H1 (cell line): ENCODE measurements around the gene HLA-DPA1. TPM values are rescaled to one million over a fixed set of nuclear protein-coding genes. Genes with fewer than 3 reads are reported as not detected.

Source experiments
- CTCF ChIA-PET: fragments of 300-600 bp; sonication (Branson Sonifier 250); formaldehyde crosslinking; loops from one replicate; lab custom pipeline; 2021; ENCODE audit not compliant: partially characterized antibody; lab: Charles Lee
- POLR2A ChIA-PET: fragments of 300-600 bp; sonication (Branson Sonifier 250); formaldehyde crosslinking; loops from one replicate; lab custom pipeline; 2021; ENCODE audit warnings: inconsistent platforms; ENCODE audit not compliant: partially characterized antibody; lab: Charles Lee
- DNase-seq, 2 experiments: peaks; one replicate each; pipeline versions ENCODE4 v3.0.0 to v3.0.0-alpha.2; 2010 to 2022; ENCODE audit warnings: low spot score in 2 of 2, low read depth in 1 of 2, mixed read lengths in 1 of 2
- FAIRE-seq: peaks from 2 replicates; lab custom pipeline; 2011; peaks lifted over from hg19 to GRCh38; lab: Jason Lieb, UNC
- H2AFZ ChIP-seq: 2 replicates; pipeline ENCODE4 v1.8.1; 2012; ENCODE audit warnings: low read length, inconsistent platforms
- H2AK5ac ChIP-seq: 2 replicates; pipeline ENCODE4 v1.6.1; 2013; ENCODE audit warnings: low read depth, low read length
- H2BK120ac ChIP-seq: replicated peaks from 2 replicates; pipeline ENCODE3; 2013; ENCODE audit warnings: low read depth, low read length, inconsistent platforms
- H2BK12ac ChIP-seq: 2 replicates; pipeline ENCODE4 v1.6.1; 2013; ENCODE audit warnings: low read depth, low read length
- H2BK15ac ChIP-seq: 2 replicates; pipeline ENCODE4 v1.6.1; 2013; ENCODE audit warnings: low read length
- H2BK20ac ChIP-seq: 2 replicates; pipeline ENCODE4 v1.6.1; 2013; ENCODE audit warnings: low read length
- H2BK5ac ChIP-seq: 2 replicates; pipeline ENCODE4 v1.6.1; 2013; ENCODE audit warnings: low read depth, low read length
- H3K14ac ChIP-seq: 2 replicates; pipeline ENCODE4 v1.6.1; 2013; ENCODE audit warnings: inconsistent platforms; ENCODE audit not compliant: insufficient read length
- H3K18ac ChIP-seq: 2 replicates; pipeline ENCODE4 v1.6.1; 2013; ENCODE audit warnings: low read length; ENCODE audit errors: extremely low read depth
- H3K23ac ChIP-seq: 2 replicates; pipeline ENCODE4 v1.6.1; 2013; ENCODE audit warnings: inconsistent platforms; ENCODE audit not compliant: insufficient read length
- H3K23me2 ChIP-seq: 2 replicates; pipeline ENCODE4 v1.6.1; 2013; ENCODE audit warnings: low read depth, low read length
- H3K27ac ChIP-seq: 2 replicates; pipeline ENCODE4 v1.6.1; 2011; ENCODE audit warnings: low read depth, low read length, inconsistent platforms
- H3K27me3 ChIP-seq, 4 experiments: replicated peaks in 1 of 4; 1 replicate in 1 of 4; 2 replicates in 3 of 4; pipeline versions ENCODE4 v1.6.1 to v1.8.1; 2011 to 2013; ENCODE audit warnings: low read length in 3 of 4, mild to moderate bottlenecking in 3 of 4, inconsistent platforms in 2 of 4, mixed read lengths in 2 of 4, moderate library complexity in 1 of 4; ENCODE audit not compliant: control insufficient read depth in 3 of 4, insufficient read depth in 3 of 4; ENCODE audit errors: extremely low read depth in 1 of 4
- H3K36me3 ChIP-seq, 4 experiments: 2 replicates each; pipeline versions ENCODE4 v1.6.1 to v1.8.1; 2011 to 2013; ENCODE audit warnings: mild to moderate bottlenecking in 4 of 4, low read length in 3 of 4, moderate library complexity in 2 of 4, control low read depth in 1 of 4, inconsistent platforms in 1 of 4; ENCODE audit not compliant: insufficient read depth in 4 of 4, control insufficient read depth in 2 of 4
- H3K4ac ChIP-seq: replicated peaks from 2 replicates; pipeline ENCODE3; 2013; ENCODE audit warnings: low read length, low read depth, mixed read lengths, inconsistent platforms; ENCODE audit not compliant: insufficient read length
- H3K4me1 ChIP-seq, 4 experiments: replicated peaks in 1 of 4; 1 replicate in 1 of 4; 2 replicates in 3 of 4; pipeline versions ENCODE4 v1.6.1 to v1.8.1; 2011 to 2013; ENCODE audit warnings: low read length in 3 of 4, inconsistent platforms in 2 of 4, mixed read lengths in 1 of 4; ENCODE audit not compliant: insufficient read depth in 4 of 4, control insufficient read depth in 3 of 4
- H3K4me2 ChIP-seq, 2 experiments: 2 replicates each; pipeline versions ENCODE4 v1.6.1 to v1.8.1; 2011 to 2013; ENCODE audit warnings: low read depth in 2 of 2, low read length in 2 of 2, control low read depth in 1 of 2, inconsistent platforms in 1 of 2, mild to moderate bottlenecking in 1 of 2; ENCODE audit not compliant: insufficient read depth in 1 of 2
- H3K4me3 ChIP-seq, 4 experiments: fragments of 200-600, 300-600 bp in 1 of 4; sonication (generic), shearing (Covaris generic), sonication (Bioruptor Twin) in 1 of 4; 2 replicates each; pipeline versions ENCODE4 v1.5.1 to v1.8.1; 2011 to 2016; ENCODE audit warnings: low read length in 4 of 4, low read depth in 3 of 4, control low read depth in 2 of 4, inconsistent platforms in 2 of 4, mild to moderate bottlenecking in 2 of 4, mixed read lengths in 1 of 4, moderate library complexity in 1 of 4; ENCODE audit not compliant: insufficient read depth in 2 of 4; ENCODE audit errors: extremely low read depth in 1 of 4
- H3K56ac ChIP-seq: replicated peaks from 2 replicates; pipeline ENCODE3; 2013; ENCODE audit warnings: low read depth, mild to moderate bottlenecking, mixed read lengths, low read length, inconsistent platforms; ENCODE audit not compliant: insufficient read length
- H3K79me1 ChIP-seq: 2 replicates; pipeline ENCODE4 v1.6.1; 2013; ENCODE audit warnings: low read depth, low read length, control low read depth
- H3K79me2 ChIP-seq, 2 experiments: 2 replicates each; pipeline versions ENCODE4 v1.6.1 to v1.8.1; 2012 to 2013; ENCODE audit warnings: low read length in 2 of 2, mild to moderate bottlenecking in 2 of 2, inconsistent platforms in 1 of 2; ENCODE audit not compliant: insufficient read depth in 2 of 2, control insufficient read depth in 1 of 2
- H3K9ac ChIP-seq, 4 experiments: replicated peaks in 1 of 4; 1 replicate in 1 of 4; 2 replicates in 3 of 4; pipeline versions ENCODE4 v1.6.1 to v1.8.1; 2011 to 2013; ENCODE audit warnings: low read depth in 3 of 4, low read length in 3 of 4, control low read depth in 2 of 4, mild to moderate bottlenecking in 2 of 4, moderate library complexity in 2 of 4, inconsistent platforms in 1 of 4; ENCODE audit errors: extremely low read depth in 1 of 4
- H3K9me3 ChIP-seq, 2 experiments: 2 replicates each; pipeline versions ENCODE4 v1.6.1 to v1.8.1; 2012 to 2013; ENCODE audit warnings: mild to moderate bottlenecking in 2 of 2, moderate library complexity in 2 of 2, control low read depth in 1 of 2, inconsistent platforms in 1 of 2, low read depth in 1 of 2, low read length in 1 of 2, mixed read lengths in 1 of 2; ENCODE audit not compliant: insufficient read depth in 2 of 2
- H4K20me1 ChIP-seq, 2 experiments: replicated peaks in 1 of 2; 2 replicates each; pipeline versions ENCODE3 to v1.8.1; 2011 to 2013; ENCODE audit warnings: inconsistent platforms in 2 of 2, low read length in 2 of 2, mild to moderate bottlenecking in 1 of 2; ENCODE audit not compliant: insufficient read depth in 2 of 2, control insufficient read depth in 1 of 2
- H4K5ac ChIP-seq: 2 replicates; pipeline ENCODE4 v1.6.1; 2013; ENCODE audit warnings: low read length, low read depth, mixed read lengths, inconsistent platforms; ENCODE audit not compliant: insufficient read length
- H4K8ac ChIP-seq: 2 replicates; pipeline ENCODE4 v1.8.0; 2013; ENCODE audit warnings: mild to moderate bottlenecking, moderate library complexity, low read length, inconsistent platforms; ENCODE audit not compliant: insufficient read depth; ENCODE audit errors: extremely low read depth
- H4K91ac ChIP-seq: replicated peaks from 2 replicates; pipeline ENCODE3; 2013; ENCODE audit warnings: low read length, mixed read lengths, inconsistent platforms; ENCODE audit not compliant: insufficient read length
- EP300 ChIP-seq, 2 experiments: IDR thresholded peaks; 1 replicate in 1 of 2; 2 replicates in 1 of 2; pipeline ENCODE4 v1.6.1; 2011 to 2012; ENCODE audit warnings: low read depth in 2 of 2, low read length in 2 of 2, mild to moderate bottlenecking in 2 of 2, borderline replicate concordance in 1 of 2, inconsistent platforms in 1 of 2, moderate library complexity in 1 of 2
- GTF2F1 ChIP-seq: IDR thresholded peaks from 2 replicates; pipeline ENCODE4 v1.6.1; 2012; ENCODE audit warnings: low read depth, low read length, improper control_type of control experiment, borderline replicate concordance
- NRF1 ChIP-seq: IDR thresholded peaks from 2 replicates; pipeline ENCODE4 v1.6.1; 2011; ENCODE audit warnings: mild to moderate bottlenecking, low read depth, low read length, improper control_type of control experiment
- WGBS, 2 experiments: shearing (Covaris generic) in 1 of 2; methylation state at CpG; one replicate each; pipeline versions ENCODE4 v1.1.6 to v1.1.7; 2013 to 2015; ENCODE audit warnings: low lambda C conversion rate in 2 of 2, mixed read lengths in 2 of 2, inconsistent platforms in 1 of 2, low coverage in 1 of 2, missing lambda C conversion rate in 1 of 2; ENCODE audit not compliant: insufficient replicate concordance in 2 of 2, insufficient coverage in 1 of 2, insufficient read length in 1 of 2; ENCODE audit errors: extremely low coverage in 1 of 2, missing lambda C conversion rate in 1 of 2; 5-methylcytosine and 5-hydroxymethylcytosine counted together
- polyA plus RNA-seq, 7 experiments: library from polyadenylated mRNA; depleted of rRNA in 3 of 7; stranded (reverse) in 5 of 7; unstranded in 2 of 7; fragments of >200 nt in 5 of 7; fragments of 200-250 nt in 2 of 7; gene quantifications; 1 replicate in 5 of 7; 2 replicates in 1 of 7; 4 replicates in 1 of 7; pipeline versions ENCODE4 v1.2.1 to v1.2.3, GENCODE V29; 2011 to 2013; ENCODE audit warnings: missing spikeins in 2 of 7, mixed read lengths in 2 of 7
- total RNA-seq: library from RNA; stranded (reverse); fragmentation: NEBNext Ultra II Directional; extraction: Animal tissue kit (Norgen Biotek cat#: 25700); gene quantifications from 2 replicates; pipeline ENCODE4 v1.2.1, GENCODE V29; 2021

HLA-DPA1 gene
- total and polyA plus RNA-seq, 2 of the 8 experiments (the other 6 are each of a cell fraction or from before 2014, with no cell fraction given): 6.2 to 13.1 TPM

DNA sequence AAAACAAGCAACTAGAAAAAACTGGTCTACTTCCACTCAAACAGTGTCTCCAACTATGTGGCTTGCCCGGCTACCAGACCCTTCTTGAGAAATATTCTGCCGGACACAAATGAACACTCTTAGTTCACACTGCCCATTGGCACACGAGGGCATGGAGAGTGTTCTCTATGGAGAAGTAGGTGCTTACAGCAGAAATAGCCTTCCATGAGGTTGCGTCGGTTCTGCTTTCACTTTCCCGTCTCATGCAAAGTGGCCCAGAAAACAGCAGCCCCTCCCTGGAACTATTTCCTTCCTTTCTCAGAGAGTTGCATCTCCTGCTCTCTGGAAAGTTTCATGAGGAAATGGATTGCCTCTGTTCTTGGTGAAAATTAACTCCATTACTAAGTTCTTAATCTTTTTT, 54.5 kb downstream of the HLA-DPA1 start:
- no peak for DNase-seq

More for the DNA sequence above, 54.5 kb downstream of the HLA-DPA1 start:
- H3K36me3 ChIP-seq: no peaks in the 10 kb centered on the region
- no peak overlapping the region for H3K14ac ChIP-seq
- H3K9me3 ChIP-seq: no peaks in the 10 kb centered on the region
- H3K23me2 ChIP-seq: no peaks in the 10 kb centered on the region
- H4K91ac ChIP-seq: no peak overlapping the region
- 72% methylated on average over 6 of the region's 6 CpGs; no CpG with 5 or more reads in 1 of the 2 experiments for WGBS, 2 experiments
- no peak overlapping the region for H2BK15ac ChIP-seq
- no peak overlapping the region for H3K4ac ChIP-seq
- no peak overlapping the region for H2BK120ac ChIP-seq
- H3K79me1 ChIP-seq: no peaks in the 10 kb centered on the region
- no peak overlapping the region for H2BK12ac ChIP-seq
- H4K8ac ChIP-seq: no peak overlapping the region
- H2AK5ac ChIP-seq: no peak overlapping the region
- no peaks in the 10 kb centered on the region for H3K27me3 ChIP-seq
- H2BK20ac ChIP-seq: no peak overlapping the region
- H4K5ac ChIP-seq: no peak overlapping the region
- no peak overlapping the region; the same call in 1 of the 2 replicates for H3K18ac ChIP-seq
- no peak overlapping the region for H3K9ac ChIP-seq
- H3K56ac ChIP-seq: no peak overlapping the region
- H4K20me1 ChIP-seq: no peaks in the 10 kb centered on the region
- CTCF ChIA-PET: interaction anchor here (1.0 to 3.5 kb wide), 12 partner anchors 11 to 229 kb away, joined by 3 to 38 read pairs (median 4); partner anchors contain the start of genes HLA-DPA1 and HSD17B8
- no peak overlapping the region for H2BK5ac ChIP-seq
- H3K27ac ChIP-seq: no peak overlapping the region
- H3K79me2 ChIP-seq: no peaks in the 10 kb centered on the region
- no peak overlapping the region for H3K23ac ChIP-seq
- FAIRE-seq: no peak
- H2AFZ ChIP-seq: peak overlapping the region; percentile 87
- no peak overlapping the region for H3K4me3 ChIP-seq
- H3K4me2 ChIP-seq: no peak overlapping the region
- TF ChIP-seq EP300 (IDR thresholded peaks at IDR 0.05; ENCODE audit: borderline replicate concordance in 1 of 2, low read depth in 2 of 2, low read length in 2 of 2) (no peak), GTF2F1 (no peak), NRF1 (no peak)
- TF ChIP-seq, all 59 proteins: peak for 0
- POLR2A ChIA-PET: interaction anchor here (1.1 to 1.5 kb wide), 6 partner anchors 10 to 253 kb away, joined by 3 to 6 read pairs (median 4); partner anchors contain the start of genes RPS18 and VPS52
- peaks cover 0 to 4% (median 1%) of the 10 kb centered on the region in 4 experiments; a peak in 2 of 7 replicates for H3K4me1 ChIP-seq
